CD4-positive, CD25-positive, alpha-beta regulatory T cell (primary cell): Measurements from ENCODE around the gene NEB. TPM values are rescaled to one million over a fixed set of nuclear protein-coding genes. Genes with fewer than 3 reads are reported as not detected.
"Not testable (repeated sequence)": the region's sequence is repeated elsewhere in the genome, so short reads cannot be mapped to it uniquely, and the experiment has no call there.

Source experiments
- ATAC-seq, 2 donors: fragments of 150-1000 bp; cut with Tn5 transposase; one replicate each; pipeline ENCODE4 v1.10.0; 2021; ENCODE audit warnings: low read depth in 2 of 2, moderate number of reproducible peaks in 2 of 2, moderate library complexity in 1 of 2
- DNase-seq, 3 donors: peaks; one replicate each; pipeline versions ENCODE4 v3.0.0 to v3.0.0-alpha.2; 2012 to 2022; ENCODE audit warnings: mixed read lengths in 1 of 3
- H3K27ac ChIP-seq: one replicate; pipeline ENCODE4 v1.7.0; 2013; ENCODE audit warnings: mild to moderate bottlenecking, low read length; ENCODE audit not compliant: insufficient read depth, poor library complexity, severe bottlenecking
- H3K27me3 ChIP-seq: one replicate; pipeline ENCODE4 v1.7.0; 2013; ENCODE audit warnings: low read length; ENCODE audit not compliant: control insufficient read depth, insufficient read depth
- H3K36me3 ChIP-seq: one replicate; pipeline ENCODE4 v1.7.0; 2013; ENCODE audit warnings: mild to moderate bottlenecking, low read length, moderate library complexity; ENCODE audit not compliant: control insufficient read depth, insufficient read depth
- H3K4me1 ChIP-seq: 2 replicates; pipeline ENCODE4 v1.7.0; 2013; ENCODE audit warnings: mild to moderate bottlenecking, low read length; ENCODE audit not compliant: insufficient read depth, control insufficient read depth, poor library complexity, severe bottlenecking
- H3K4me3 ChIP-seq: one replicate; pipeline ENCODE4 v1.7.0; 2013; ENCODE audit warnings: low read depth, mild to moderate bottlenecking, low read length, moderate library complexity
- H3K9me3 ChIP-seq, 2 experiments: 1 replicate in 1 of 2; 2 replicates in 1 of 2; pipeline ENCODE4 v1.7.0; 2013; ENCODE audit warnings: low read length in 2 of 2, mild to moderate bottlenecking in 1 of 2, moderate library complexity in 1 of 2; ENCODE audit not compliant: control insufficient read depth in 2 of 2
- H3K27ac Mint-ChIP-seq, 3 donors: one replicate each; pipeline ENCODE4 v1.8.0; 2020 to 2022; ENCODE audit warnings: mild to moderate bottlenecking in 3 of 3, mixed read lengths in 3 of 3, moderate library complexity in 2 of 3
- H3K27me3 Mint-ChIP-seq: one replicate; pipeline ENCODE4 v1.8.0; 2022; ENCODE audit warnings: mild to moderate bottlenecking, mixed read lengths
- H3K36me3 Mint-ChIP-seq: one replicate; pipeline ENCODE4 v1.8.0; 2020; ENCODE audit warnings: mixed read lengths
- H3K4me1 Mint-ChIP-seq, 4 donors: one replicate each; pipeline ENCODE4 v1.8.0; 2020 to 2022; ENCODE audit warnings: mixed read lengths in 4 of 4, mild to moderate bottlenecking in 1 of 4
- H3K4me3 Mint-ChIP-seq, 4 donors: one replicate each; pipeline ENCODE4 v1.8.0; 2020 to 2022; ENCODE audit warnings: mild to moderate bottlenecking in 4 of 4, mixed read lengths in 4 of 4, moderate library complexity in 3 of 4
- H3K9me3 Mint-ChIP-seq, 7 donors: one replicate each; pipeline ENCODE4 v1.8.0; 2020 to 2022; ENCODE audit warnings: mixed read lengths in 7 of 7, mild to moderate bottlenecking in 3 of 7, moderate library complexity in 2 of 7
- polyA plus RNA-seq, 4 donors: library from polyadenylated mRNA; unstranded; fragments of 300-500 nt; fragmentation: Illumina TruSeq; gene quantifications; one replicate each; pipeline ENCODE4 v1.2.3, GENCODE V29; 2021
- total RNA-seq: library from RNA; stranded (reverse); gene quantifications from one replicate; pipeline ENCODE4 v1.2.3, GENCODE V29; 2022

Gene NEB
- total and polyA plus RNA-seq, 5 donors from 2014 or later, result 0.06 to 1.3 (median 0.24) TPM; not detected in 1

DNA sequence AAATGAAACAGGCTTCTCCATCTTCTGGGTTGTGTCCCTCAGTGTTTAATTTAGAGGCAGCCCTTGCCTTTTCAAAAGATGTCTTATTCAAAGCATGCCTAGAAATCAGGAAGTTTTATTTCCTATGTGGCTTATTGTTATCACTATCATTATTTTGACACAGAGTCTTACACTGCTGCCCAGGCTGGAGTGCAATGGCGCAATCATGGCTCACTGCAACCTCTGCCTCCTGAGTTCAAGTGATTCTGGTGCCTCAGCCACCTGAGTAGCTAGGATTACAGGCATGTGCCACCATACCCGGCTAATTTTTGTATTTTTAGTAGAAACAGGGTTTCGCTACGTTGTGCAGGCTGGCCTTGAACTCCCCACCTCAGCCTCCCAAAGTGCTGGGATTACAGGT, 87.8 kb downstream of the NEB start:
- not testable (repeated sequence) for H3K9me3 ChIP-seq, ATAC-seq, H3K4me3 ChIP-seq, H3K27ac Mint-ChIP-seq, H3K36me3 ChIP-seq, H3K4me1 Mint-ChIP-seq, H3K4me3 Mint-ChIP-seq, H3K27ac ChIP-seq, DNase-seq, H3K27me3 Mint-ChIP-seq, H3K36me3 Mint-ChIP-seq, H3K9me3 Mint-ChIP-seq, H3K4me1 ChIP-seq, H3K27me3 ChIP-seq

DNA sequence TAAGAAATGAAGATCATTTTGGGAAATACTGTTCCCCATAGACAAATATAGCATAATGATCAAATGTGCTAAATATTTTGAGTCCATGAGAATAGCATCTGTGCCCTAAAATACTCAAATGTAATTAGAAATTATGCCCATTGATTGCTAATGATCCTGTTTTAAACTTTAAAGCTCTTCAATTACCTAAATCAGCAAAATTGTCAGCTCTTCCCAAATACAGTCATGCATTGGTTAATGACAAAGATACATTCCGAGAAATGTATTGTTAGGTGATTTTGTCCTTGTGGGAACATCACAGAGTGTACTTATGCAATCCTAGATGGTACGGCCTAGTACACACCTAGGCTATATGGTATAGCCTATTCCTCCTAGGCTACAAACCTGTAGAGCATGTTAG, 89.7 kb downstream of the NEB start:
- peaks cover 0 to 3% (median 3%) of the 10 kb centered on the region in 7 donors for H3K9me3 Mint-ChIP-seq
- no peak overlapping the region for H3K27ac Mint-ChIP-seq
- Histone ChIP-seq H3K27me3 (no peaks in the 10 kb centered on the region), H3K27ac (no peak overlapping the region), H3K9me3 (peaks cover 4 to 8% of the 10 kb centered on the region in 2 experiments), H3K36me3 (no peaks in the 10 kb centered on the region), H3K4me3 (no peak overlapping the region), H3K4me1 (no peaks in the 10 kb centered on the region)
- H3K4me3 Mint-ChIP-seq, result no peak overlapping the region
- H3K27me3 Mint-ChIP-seq, result peaks cover 4% of the 10 kb centered on the region
- peaks cover 0 to 18% (median 6%) of the 10 kb centered on the region in 4 donors for H3K4me1 Mint-ChIP-seq
- DNase-seq, result no peak
- peaks cover 5% of the 10 kb centered on the region for H3K36me3 Mint-ChIP-seq
- ATAC-seq, result no peak

DNA sequence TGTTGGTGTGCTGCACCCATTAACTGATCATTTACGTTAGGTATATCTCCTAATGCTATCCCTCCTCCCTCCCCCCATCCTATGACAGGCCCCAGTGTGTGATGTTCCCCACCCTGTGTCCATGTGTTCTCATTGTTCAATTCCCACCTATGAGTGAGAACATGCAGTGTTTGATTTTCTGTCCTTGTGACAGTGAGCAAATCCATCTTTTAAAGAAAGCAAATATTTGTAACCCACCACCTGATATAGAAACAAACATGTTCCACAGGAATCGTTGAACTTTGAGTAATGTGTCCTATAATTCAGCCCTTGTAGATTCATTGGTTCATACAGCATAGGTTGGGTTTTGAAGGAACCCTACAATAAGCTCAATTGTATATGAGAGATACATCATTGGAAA, 92.4 kb downstream of the NEB start:
- ATAC-seq, H3K9me3 Mint-ChIP-seq, H3K36me3 Mint-ChIP-seq, DNase-seq, H3K4me3 ChIP-seq, H3K27ac ChIP-seq, H3K27me3 Mint-ChIP-seq, H3K9me3 ChIP-seq, H3K4me3 Mint-ChIP-seq, H3K36me3 ChIP-seq, H3K27me3 ChIP-seq: not testable (repeated sequence)
- H3K4me1 ChIP-seq, result peaks cover 25% of the 10 kb centered on the region
- H3K27ac Mint-ChIP-seq, result peak overlapping the region in 1 of 3 donors; percentile 38
- peaks cover 18 to 45% (median 29%) of the 10 kb centered on the region in 4 donors for H3K4me1 Mint-ChIP-seq

DNA sequence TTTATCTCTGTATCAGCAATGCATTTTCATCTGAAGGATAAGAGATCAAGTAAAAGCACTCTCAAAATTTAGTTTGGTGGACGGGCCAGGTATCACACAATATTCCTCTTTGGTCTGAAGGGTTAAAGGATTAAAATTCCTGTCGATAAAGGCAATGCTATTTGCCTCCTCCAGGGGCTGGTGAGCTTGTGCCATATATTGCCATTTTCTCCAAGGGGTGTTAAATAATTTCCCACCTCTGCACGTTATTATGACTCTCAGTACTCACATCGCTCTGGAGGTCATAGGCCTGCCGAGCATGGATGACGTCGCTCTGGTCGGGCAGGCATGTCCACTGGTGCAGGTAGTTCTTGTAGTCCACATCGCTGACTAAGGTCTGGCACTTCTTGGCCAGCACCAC, 94.2 kb downstream of the NEB start:
- peak overlapping the region in 1 of 4 donors; percentile 63 for H3K4me3 Mint-ChIP-seq
- peak overlapping the region; percentile 78 for H3K27ac ChIP-seq
- H3K27ac Mint-ChIP-seq, result peak overlapping the region in 2 of 3 donors; percentile 28 to 80
- no peaks in the 10 kb centered on the region for H3K36me3 ChIP-seq
- DNase-seq, result no peak
- no peaks in the 10 kb centered on the region for H3K36me3 Mint-ChIP-seq
- H3K27me3 ChIP-seq, result no peaks in the 10 kb centered on the region
- H3K4me3 ChIP-seq, result no peak overlapping the region
- H3K27me3 Mint-ChIP-seq, result no peaks in the 10 kb centered on the region
- H3K9me3 Mint-ChIP-seq, result peaks cover 0 to 2% (median 0%) of the 10 kb centered on the region in 7 donors
- no peaks in the 10 kb centered on the region for H3K9me3 ChIP-seq
- peaks cover 33% of the 10 kb centered on the region for H3K4me1 ChIP-seq
- H3K4me1 Mint-ChIP-seq, result peaks cover 24 to 51% (median 36%) of the 10 kb centered on the region in 4 donors
- no peak for ATAC-seq

DNA sequence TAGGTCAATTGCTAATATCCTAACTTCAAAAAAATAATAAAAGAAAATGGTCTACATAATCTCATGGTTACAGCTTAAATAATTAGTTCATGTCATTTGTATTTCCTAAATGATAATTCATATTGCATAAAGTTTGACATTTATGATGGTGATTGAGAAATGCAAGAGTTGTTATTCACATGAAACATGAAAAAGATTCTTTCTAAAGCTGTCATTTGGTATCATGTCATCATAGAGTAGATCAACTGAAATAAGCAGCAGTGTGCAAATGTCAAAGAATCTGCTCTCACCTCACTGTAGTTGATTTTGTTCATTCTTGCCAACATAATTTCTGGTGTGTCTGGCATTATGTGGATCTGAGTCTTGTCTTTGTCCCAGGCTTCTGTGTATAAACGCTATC, 95.3 kb downstream of the NEB start:
- H3K27me3 Mint-ChIP-seq, result no peaks in the 10 kb centered on the region
- Histone ChIP-seq H3K27me3 (no peaks in the 10 kb centered on the region), H3K4me1 (peaks cover 33% of the 10 kb centered on the region), H3K9me3 (no peaks in the 10 kb centered on the region), H3K4me3 (peak overlapping the region; percentile 70), H3K36me3 (no peaks in the 10 kb centered on the region), H3K27ac (peak overlapping the region; percentile 78)
- H3K9me3 Mint-ChIP-seq, result peaks cover 0 to 3% (median 2%) of the 10 kb centered on the region in 7 donors
- H3K4me1 Mint-ChIP-seq, result peaks cover 24 to 52% (median 36%) of the 10 kb centered on the region in 4 donors
- peak overlapping the region; percentile 22 to 89 (median 80) for H3K4me3 Mint-ChIP-seq
- peaks cover 1% of the 10 kb centered on the region for H3K36me3 Mint-ChIP-seq
- ATAC-seq, result no peak
- no peak for DNase-seq
- peak overlapping the region; percentile 93 to 97 (median 93) for H3K27ac Mint-ChIP-seq

DNA sequence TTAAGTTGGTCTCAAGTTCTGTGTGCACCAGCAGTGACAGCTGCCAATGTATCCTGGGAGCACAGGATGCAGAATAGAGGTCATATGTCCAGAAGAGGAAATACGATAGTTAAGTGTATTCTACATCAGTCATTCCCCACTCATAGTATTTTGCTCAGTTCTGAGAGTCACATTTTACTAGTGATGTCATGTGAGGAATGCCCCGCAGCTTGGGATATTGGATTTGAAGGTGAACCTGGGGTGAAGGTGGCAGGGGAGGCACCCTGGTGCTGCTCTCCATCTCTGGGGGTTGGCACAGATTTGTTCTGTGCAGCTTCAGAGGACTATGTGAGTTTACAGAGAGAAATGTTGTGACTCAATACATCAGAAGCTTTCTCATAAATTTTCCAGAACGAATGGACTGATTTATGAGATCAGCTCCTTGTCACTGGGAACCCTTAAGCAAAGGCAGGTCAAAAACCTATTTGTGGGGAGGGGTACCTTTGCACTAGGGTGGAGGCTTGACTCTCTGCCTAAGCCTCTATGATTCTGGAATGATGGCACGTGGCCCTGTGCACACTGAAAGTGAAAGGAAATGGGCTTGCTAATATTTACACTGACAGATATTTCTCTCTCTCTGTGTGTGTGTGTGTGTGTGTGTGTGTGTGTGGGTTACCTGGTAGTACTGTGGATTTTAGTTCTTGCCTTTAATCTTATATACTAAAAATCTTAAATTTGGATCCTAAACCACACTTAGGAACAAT, 95.9 kb downstream of the NEB start:
- H3K27ac Mint-ChIP-seq, result peak overlapping the region; percentile 93 to 97 (median 93)
- no peaks in the 10 kb centered on the region for H3K27me3 Mint-ChIP-seq
- Histone ChIP-seq H3K4me3 (peak overlapping the region; percentile 70), H3K4me1 (peaks cover 33% of the 10 kb centered on the region), H3K36me3 (no peaks in the 10 kb centered on the region), H3K27ac (peak overlapping the region; percentile 78), H3K27me3 (no peaks in the 10 kb centered on the region), H3K9me3 (no peaks in the 10 kb centered on the region)
- ATAC-seq (peak; percentile 26 to 33), DNase-seq (peak in 2 of 3 donors; percentile 63 to 77)
- peak overlapping the region; percentile 72 to 89 (median 84) for H3K4me3 Mint-ChIP-seq
- H3K36me3 Mint-ChIP-seq, result peaks cover 4% of the 10 kb centered on the region
- peaks cover 0 to 3% (median 2%) of the 10 kb centered on the region in 7 donors for H3K9me3 Mint-ChIP-seq
- peaks cover 25 to 59% (median 37%) of the 10 kb centered on the region in 4 donors for H3K4me1 Mint-ChIP-seq

DNA sequence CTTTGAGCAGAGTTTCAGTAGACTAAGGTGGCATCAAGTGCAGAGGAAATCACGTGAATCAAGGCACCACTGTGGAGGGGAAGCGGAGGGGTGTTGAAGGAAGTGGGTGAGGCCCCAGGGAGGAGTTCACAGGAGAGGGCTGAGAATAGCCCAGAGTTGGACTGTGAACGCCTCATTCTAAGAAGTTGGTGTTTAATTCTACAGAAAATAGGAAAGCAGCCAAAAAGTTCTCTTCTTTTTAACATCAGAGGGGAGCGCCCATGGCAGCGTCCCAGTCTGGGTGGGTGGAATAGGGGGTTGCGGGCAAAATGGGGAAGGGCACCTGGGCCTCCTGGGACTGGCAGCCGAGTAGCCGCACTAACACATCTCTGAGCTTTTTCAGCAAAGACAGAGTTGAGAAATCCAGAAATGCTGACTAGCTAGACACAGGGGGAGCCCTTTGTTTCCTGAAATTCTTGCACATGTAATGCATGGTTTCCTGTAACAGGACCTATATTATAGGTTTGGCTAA, 97.0 kb downstream of the NEB start:
- H3K9me3 Mint-ChIP-seq, result peaks cover 0 to 3% (median 2%) of the 10 kb centered on the region in 7 donors
- peaks cover 27 to 64% (median 40%) of the 10 kb centered on the region in 4 donors for H3K4me1 Mint-ChIP-seq
- H3K4me1 ChIP-seq, result peaks cover 33% of the 10 kb centered on the region
- no peaks in the 10 kb centered on the region for H3K36me3 ChIP-seq
- peak; percentile 99 to 100 for ATAC-seq
- peaks cover 4% of the 10 kb centered on the region for H3K36me3 Mint-ChIP-seq
- H3K4me3 ChIP-seq, result peak overlapping the region; percentile 70
- H3K27me3 Mint-ChIP-seq, result peaks cover 4% of the 10 kb centered on the region
- peak overlapping the region; percentile 72 to 89 (median 84) for H3K4me3 Mint-ChIP-seq
- no peaks in the 10 kb centered on the region for H3K9me3 ChIP-seq
- H3K27me3 ChIP-seq, result no peaks in the 10 kb centered on the region
- H3K27ac ChIP-seq, result peak overlapping the region; percentile 78
- H3K27ac Mint-ChIP-seq, result peak overlapping the region; percentile 93 to 97 (median 93)
- DNase-seq, result peak; percentile 25 to 96 (median 70)
